Neural cell (in vitro differentiated cells): ENCODE data around the gene ADSL. TPM values are rescaled to one million over a fixed set of nuclear protein-coding genes. Genes with fewer than 3 reads are reported as not detected.

Experiments
- H2AFZ ChIP-seq: fragments of 200-600, 300-800 bp; sonication (generic), shearing (Covaris generic); 2 replicates; pipeline ENCODE4 v1.6.0; 2014; ENCODE audit warnings: low read depth, mild to moderate bottlenecking, antibody characterized with exemption, low read length, moderate library complexity
- H3F3A ChIP-seq: fragments of 200-600 bp; shearing (Covaris generic); 2 replicates; pipeline ENCODE4 v1.6.1; 2016; ENCODE audit warnings: mild to moderate bottlenecking, moderate library complexity, mixed read lengths, antibody characterized with exemption, low read length; ENCODE audit not compliant: insufficient read depth, poor library complexity, severe bottlenecking
- H3K27ac ChIP-seq: fragments of 200-600, 300-800 bp; sonication (generic), shearing (Covaris generic); 2 replicates; pipeline ENCODE4 v1.5.1; 2014; ENCODE audit warnings: mild to moderate bottlenecking, low read length, moderate library complexity
- H3K27me3 ChIP-seq: fragments of 300-800, 200-600 bp; sonication (generic), shearing (Covaris generic); 2 replicates; pipeline ENCODE4 v1.6.0; 2014; ENCODE audit warnings: mild to moderate bottlenecking, low read depth, low read length, moderate library complexity; ENCODE audit not compliant: insufficient read depth
- H3K36me3 ChIP-seq: fragments of 300-800, 200-600 bp; sonication (generic), shearing (Covaris generic); 2 replicates; pipeline ENCODE4 v1.5.1; 2014; ENCODE audit warnings: mild to moderate bottlenecking, antibody characterized with exemption, low read length, moderate library complexity; ENCODE audit not compliant: insufficient read depth
- H3K4me2 ChIP-seq: fragments of 300-800, 200-600 bp; sonication (generic), shearing (Covaris generic); 2 replicates; pipeline ENCODE4 v1.6.0; 2014; ENCODE audit warnings: mild to moderate bottlenecking, low read length
- H3K4me3 ChIP-seq: fragments of 300-800, 200-600 bp; sonication (generic), shearing (Covaris generic); 2 replicates; pipeline ENCODE4 v1.5.1; 2014; ENCODE audit warnings: mild to moderate bottlenecking, low read length, moderate library complexity
- H3K79me2 ChIP-seq: fragments of 200-600 bp; shearing (Covaris generic); replicated peaks from 2 replicates; pipeline ENCODE4 v1.6.0; 2014; ENCODE audit warnings: mild to moderate bottlenecking, low read length, moderate library complexity; ENCODE audit not compliant: insufficient read depth
- H3K9ac ChIP-seq: fragments of 300-800, 200-600 bp; sonication (generic), shearing (Covaris generic); 2 replicates; pipeline ENCODE4 v1.6.1; 2016; ENCODE audit warnings: mild to moderate bottlenecking, low read length, mixed read lengths
- H3K9me2 ChIP-seq: fragments of 200-600 bp; shearing (Covaris generic); 2 replicates; pipeline ENCODE4 v1.6.1; 2016; ENCODE audit warnings: mild to moderate bottlenecking, low read length, mixed read lengths; ENCODE audit not compliant: insufficient read depth
- H3K9me3 ChIP-seq: fragments of 200-600, 300-800 bp; sonication (generic), shearing (Covaris generic); 2 replicates; pipeline ENCODE4 v1.6.1; 2016; ENCODE audit warnings: mild to moderate bottlenecking, mixed run types, low read length, moderate library complexity, mixed read lengths
- H4K20me1 ChIP-seq: fragments of 200-600 bp; shearing (Covaris generic); 2 replicates; pipeline ENCODE4 v1.6.1; 2016; ENCODE audit warnings: mild to moderate bottlenecking, mixed run types; ENCODE audit not compliant: insufficient read depth
- EP300 ChIP-seq: fragments of 450-650 bp; conservative IDR thresholded peaks from 2 replicates; pipeline ENCODE4 v1.6.1; 2014; ENCODE audit warnings: antibody characterized with exemption, mild to moderate bottlenecking, moderate library complexity; ENCODE audit not compliant: poor library complexity, severe bottlenecking
- EZH2 ChIP-seq: fragments of 200-600, 300-800 bp; shearing (Covaris generic), sonication (generic); IDR thresholded peaks from 2 replicates; pipeline ENCODE4 v1.6.1; 2014; ENCODE audit warnings: antibody characterized with exemption, low read length, borderline replicate concordance, mild to moderate bottlenecking; ENCODE audit not compliant: insufficient read depth, poor library complexity, severe bottlenecking
- MXI1 ChIP-seq: fragments of 450-650 bp; conservative IDR thresholded peaks from 2 replicates; pipeline ENCODE4 v1.6.1; 2014; ENCODE audit warnings: antibody characterized with exemption, mild to moderate bottlenecking; ENCODE audit not compliant: poor library complexity, severe bottlenecking
- POLR2AphosphoS5 ChIP-seq: IDR thresholded peaks from 2 replicates; pipeline ENCODE4 v1.6.1; 2012
- RAD21 ChIP-seq: fragments of 450-650 bp; conservative IDR thresholded peaks from 2 replicates; pipeline ENCODE4 v1.6.1; 2014; ENCODE audit warnings: antibody characterized with exemption, mild to moderate bottlenecking, moderate library complexity
- SMC3 ChIP-seq: fragments of 450-650 bp; conservative IDR thresholded peaks from 2 replicates; pipeline ENCODE4 v1.6.1; 2014; ENCODE audit warnings: antibody characterized with exemption, mild to moderate bottlenecking, moderate library complexity; ENCODE audit not compliant: poor library complexity
- TAF1 ChIP-seq: IDR thresholded peaks from 2 replicates; pipeline ENCODE4 v1.6.1; 2012; ENCODE audit warnings: low read depth
- polyA plus RNA-seq: library from polyadenylated mRNA; depleted of rRNA; stranded (reverse); fragments of >200 nt; gene quantifications from 2 replicates; pipeline ENCODE4 v1.2.3, GENCODE V29; 2014
- TF ChIP-seq, protein P1 (sequence below): fragments of 450-650 bp; IDR thresholded peaks from 2 replicates; pipeline ENCODE4 v1.5.1; 2014; ENCODE audit warnings: antibody characterized with exemption, mild to moderate bottlenecking, moderate library complexity; ENCODE audit not compliant: poor library complexity, severe bottlenecking
- TF ChIP-seq, protein P2 (sequence below): IDR thresholded peaks from 2 replicates; pipeline ENCODE4 v1.6.1; 2012; ENCODE audit warnings: borderline replicate concordance

The ADSL gene
- polyA plus RNA-seq, 1 donor from 2014 or later: 112 TPM

DNA sequence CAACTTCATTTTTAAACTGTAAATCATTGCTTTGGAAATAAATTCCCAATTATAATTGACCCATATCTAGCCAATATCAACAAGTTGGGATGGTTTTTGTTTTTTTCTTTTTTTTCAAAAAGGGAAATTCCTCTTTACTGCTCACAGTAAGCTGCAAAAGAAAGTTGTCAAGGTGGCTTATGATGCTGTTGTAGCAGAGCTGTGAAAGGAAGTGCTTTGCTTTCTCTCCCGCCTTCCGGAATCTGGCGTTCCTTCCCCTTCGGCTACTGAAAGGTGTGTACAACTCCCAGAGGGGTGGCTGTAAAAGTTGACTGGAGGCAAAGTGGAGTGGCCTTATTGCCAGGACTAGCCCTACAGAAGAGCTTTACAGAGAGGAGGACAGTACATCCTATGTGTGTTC, 16.2 kb upstream of the ADSL start:
- TF ChIP-seq, protein P1, sequence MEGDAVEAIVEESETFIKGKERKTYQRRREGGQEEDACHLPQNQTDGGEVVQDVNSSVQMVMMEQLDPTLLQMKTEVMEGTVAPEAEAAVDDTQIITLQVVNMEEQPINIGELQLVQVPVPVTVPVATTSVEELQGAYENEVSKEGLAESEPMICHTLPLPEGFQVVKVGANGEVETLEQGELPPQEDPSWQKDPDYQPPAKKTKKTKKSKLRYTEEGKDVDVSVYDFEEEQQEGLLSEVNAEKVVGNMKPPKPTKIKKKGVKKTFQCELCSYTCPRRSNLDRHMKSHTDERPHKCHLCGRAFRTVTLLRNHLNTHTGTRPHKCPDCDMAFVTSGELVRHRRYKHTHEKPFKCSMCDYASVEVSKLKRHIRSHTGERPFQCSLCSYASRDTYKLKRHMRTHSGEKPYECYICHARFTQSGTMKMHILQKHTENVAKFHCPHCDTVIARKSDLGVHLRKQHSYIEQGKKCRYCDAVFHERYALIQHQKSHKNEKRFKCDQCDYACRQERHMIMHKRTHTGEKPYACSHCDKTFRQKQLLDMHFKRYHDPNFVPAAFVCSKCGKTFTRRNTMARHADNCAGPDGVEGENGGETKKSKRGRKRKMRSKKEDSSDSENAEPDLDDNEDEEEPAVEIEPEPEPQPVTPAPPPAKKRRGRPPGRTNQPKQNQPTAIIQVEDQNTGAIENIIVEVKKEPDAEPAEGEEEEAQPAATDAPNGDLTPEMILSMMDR: no peak
- TF ChIP-seq, protein P2, sequence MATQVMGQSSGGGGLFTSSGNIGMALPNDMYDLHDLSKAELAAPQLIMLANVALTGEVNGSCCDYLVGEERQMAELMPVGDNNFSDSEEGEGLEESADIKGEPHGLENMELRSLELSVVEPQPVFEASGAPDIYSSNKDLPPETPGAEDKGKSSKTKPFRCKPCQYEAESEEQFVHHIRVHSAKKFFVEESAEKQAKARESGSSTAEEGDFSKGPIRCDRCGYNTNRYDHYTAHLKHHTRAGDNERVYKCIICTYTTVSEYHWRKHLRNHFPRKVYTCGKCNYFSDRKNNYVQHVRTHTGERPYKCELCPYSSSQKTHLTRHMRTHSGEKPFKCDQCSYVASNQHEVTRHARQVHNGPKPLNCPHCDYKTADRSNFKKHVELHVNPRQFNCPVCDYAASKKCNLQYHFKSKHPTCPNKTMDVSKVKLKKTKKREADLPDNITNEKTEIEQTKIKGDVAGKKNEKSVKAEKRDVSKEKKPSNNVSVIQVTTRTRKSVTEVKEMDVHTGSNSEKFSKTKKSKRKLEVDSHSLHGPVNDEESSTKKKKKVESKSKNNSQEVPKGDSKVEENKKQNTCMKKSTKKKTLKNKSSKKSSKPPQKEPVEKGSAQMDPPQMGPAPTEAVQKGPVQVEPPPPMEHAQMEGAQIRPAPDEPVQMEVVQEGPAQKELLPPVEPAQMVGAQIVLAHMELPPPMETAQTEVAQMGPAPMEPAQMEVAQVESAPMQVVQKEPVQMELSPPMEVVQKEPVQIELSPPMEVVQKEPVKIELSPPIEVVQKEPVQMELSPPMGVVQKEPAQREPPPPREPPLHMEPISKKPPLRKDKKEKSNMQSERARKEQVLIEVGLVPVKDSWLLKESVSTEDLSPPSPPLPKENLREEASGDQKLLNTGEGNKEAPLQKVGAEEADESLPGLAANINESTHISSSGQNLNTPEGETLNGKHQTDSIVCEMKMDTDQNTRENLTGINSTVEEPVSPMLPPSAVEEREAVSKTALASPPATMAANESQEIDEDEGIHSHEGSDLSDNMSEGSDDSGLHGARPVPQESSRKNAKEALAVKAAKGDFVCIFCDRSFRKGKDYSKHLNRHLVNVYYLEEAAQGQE: no peak
- TF ChIP-seq TAF1 (no peak), EZH2 (no peak), RAD21 (no peak), MXI1 (no peak), SMC3 (no peak), EP300 (no peak), POLR2AphosphoS5 (no peak)
- Histone ChIP-seq H2AFZ (no peak overlapping the region), H4K20me1 (no peaks in the 10 kb centered on the region), H3K9me2 (no peaks in the 10 kb centered on the region), H3K27me3 (no peaks in the 10 kb centered on the region), H3K79me2 (no peaks in the 10 kb centered on the region), H3K4me2 (no peak overlapping the region), H3K9me3 (no peaks in the 10 kb centered on the region), H3K9ac (no peak overlapping the region), H3K36me3 (no peaks in the 10 kb centered on the region), H3F3A (no peaks in the 10 kb centered on the region), H3K4me3 (no peak overlapping the region), H3K27ac (no peak overlapping the region)

DNA sequence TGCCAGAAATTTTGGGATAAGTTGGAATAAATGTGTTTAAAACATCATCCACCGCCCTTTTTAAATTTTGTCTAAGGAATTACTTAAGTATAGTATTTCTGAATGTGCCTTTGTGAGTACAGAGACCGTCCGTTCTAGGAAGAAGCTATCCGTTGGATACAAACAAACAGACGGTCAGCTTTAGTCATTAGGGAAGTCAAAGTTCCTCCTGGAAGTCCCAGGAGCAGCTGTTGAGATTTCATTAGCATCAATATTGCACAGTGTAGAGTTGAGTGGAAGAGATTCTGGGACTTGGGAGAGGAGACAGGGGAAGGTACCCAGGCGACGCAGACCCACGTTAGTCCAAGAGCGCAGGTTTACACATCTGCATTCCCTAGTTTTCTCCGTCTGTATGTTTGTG, 15.7 kb upstream of the ADSL start:
- Histone ChIP-seq H3K4me2 (no peak overlapping the region), H4K20me1 (no peaks in the 10 kb centered on the region), H3K9me2 (no peaks in the 10 kb centered on the region), H3K9ac (no peak overlapping the region), H2AFZ (no peak overlapping the region), H3K79me2 (no peaks in the 10 kb centered on the region), H3K36me3 (no peaks in the 10 kb centered on the region), H3F3A (no peaks in the 10 kb centered on the region), H3K4me3 (no peak overlapping the region), H3K27ac (no peak overlapping the region), H3K27me3 (no peaks in the 10 kb centered on the region), H3K9me3 (no peaks in the 10 kb centered on the region)
- TF ChIP-seq EP300 (no peak), POLR2AphosphoS5 (no peak), SMC3 (no peak), TAF1 (no peak), MXI1 (no peak), RAD21 (no peak)
